Measurements from ENCODE around the gene GNG2. TPM values are rescaled to one million over a fixed set of nuclear protein-coding genes. Genes with fewer than 3 reads are reported as not detected.

GNG2 gene
- total RNA-seq, 1 experiment from 2014 or later, result 7.0 TPM

- no peak overlapping the region for H3K23ac ChIP-seq (ENCODE audit: insufficient read length, low read depth, low read length)
- no peak overlapping the region for H3K4me2 ChIP-seq (ENCODE audit: insufficient read depth, insufficient read length, low read length)
- peaks cover 32 to 40% of the 10 kb centered on the region in 2 experiments for H3K4me1 Mint-ChIP-seq
- H2AFZ ChIP-seq (ENCODE audit: low read length), result no peak overlapping the region
- H3K4ac ChIP-seq (ENCODE audit: low read depth, low read length), result no peak overlapping the region
- no peaks in the 10 kb centered on the region for H4K20me1 ChIP-seq (ENCODE audit: control insufficient read depth, insufficient read depth, insufficient read length)
- no peaks in the 10 kb centered on the region for H3K27me3 ChIP-seq (ENCODE audit: insufficient read depth, low read length)
- H3K27ac ChIP-seq (ENCODE audit: insufficient read length, low read depth, low read length), result no peak overlapping the region
- DNase-seq, result peak; percentile 69
- no peak overlapping the region for H4K5ac ChIP-seq (ENCODE audit: insufficient read length, low read depth, low read length)
- no CpG with 5 or more reads among the region's 11 CpGs for WGBS (ENCODE audit: extremely low coverage, insufficient read length, low lambda C conversion rate)
- no peaks in the 10 kb centered on the region for H3K23me2 ChIP-seq (ENCODE audit: insufficient read length, low read depth, low read length, poor library complexity, severe bottlenecking)
- no peak overlapping the region for H2AK5ac ChIP-seq (ENCODE audit: insufficient read length, low read length)
- no peaks in the 10 kb centered on the region for H3K9me3 Mint-ChIP-seq
- no peaks in the 10 kb centered on the region for H3K9me3 ChIP-seq (ENCODE audit: control insufficient read depth, low read depth, low read length)
- no peak overlapping the region for H2BK12ac ChIP-seq (ENCODE audit: insufficient read length, low read depth, low read length)
- no peaks in the 10 kb centered on the region; the same call in 1 of the 2 replicates for H3K27me3 Mint-ChIP-seq (ENCODE audit: low read depth)
- no peak overlapping the region for H2BK15ac ChIP-seq (ENCODE audit: low read depth, low read length)
- H3K27ac Mint-ChIP-seq, result peak overlapping the region; percentile 44 to 86 (median 73); a peak in 2 of 7 replicates
- H3K14ac ChIP-seq (ENCODE audit: insufficient read depth, low read length), result no peak overlapping the region
- peaks cover 13 to 30% (median 20%) of the 10 kb centered on the region in 3 experiments; a peak in 6 of 7 replicates for H3K36me3 Mint-ChIP-seq (ENCODE audit: insufficient read depth in 1 of 3, low read depth in 3 of 3)
- no peak overlapping the region for H4K8ac ChIP-seq (replicated peaks; ENCODE audit: insufficient read length, low read depth, low read length)
- no peak overlapping the region for H3K4me3 Mint-ChIP-seq
- TF ChIP-seq CTCF (conservative IDR thresholded peaks at IDR 0.05), result peak; percentile 66
- no peaks in the 10 kb centered on the region for H3K79me2 ChIP-seq (ENCODE audit: insufficient read depth, low read length)
- H3K56ac ChIP-seq (ENCODE audit: insufficient read length, low read depth, low read length), result no peak overlapping the region
- H3K79me1 ChIP-seq (ENCODE audit: insufficient read depth, low read depth, low read length, poor library complexity, severe bottlenecking), result no peaks in the 10 kb centered on the region
- H3K9ac ChIP-seq (ENCODE audit: extremely low read depth, insufficient read length, low read length), result no peak overlapping the region
- no peak overlapping the region for H3T11ph ChIP-seq (ENCODE audit: low read length)
- no peak overlapping the region for H2BK20ac ChIP-seq (ENCODE audit: low read depth, low read length, poor library complexity, severe bottlenecking)
- no peak overlapping the region for H3K18ac ChIP-seq (ENCODE audit: insufficient read length, low read depth, low read length)
- H2BK5ac ChIP-seq (ENCODE audit: insufficient read length, low read length), result no peak overlapping the region
- H4K91ac ChIP-seq (ENCODE audit: insufficient read length, low read depth, low read length), result no peak overlapping the region
- H3K4me1 ChIP-seq (ENCODE audit: insufficient read depth, low read length), result peaks cover 2% of the 10 kb centered on the region; the same call in 1 of the 2 replicates
- no peak overlapping the region for H2BK120ac ChIP-seq (ENCODE audit: low read depth, low read length, poor library complexity, severe bottlenecking)
These were observed 153.7 kb downstream of the GNG2 start for GRCh38 chr14:52013984-52014600.
